Colon (tissue), 2 donors: ENCODE data around the gene ANKRD13C.

Source experiments
- FAIRE-seq: peaks from 2 replicates; lab custom pipeline; 2012; peaks lifted over from hg19 to GRCh38; lab: Jason Lieb, UNC
- donor health status: control.
- donor health status: control.

ANKRD13C gene

DNA sequence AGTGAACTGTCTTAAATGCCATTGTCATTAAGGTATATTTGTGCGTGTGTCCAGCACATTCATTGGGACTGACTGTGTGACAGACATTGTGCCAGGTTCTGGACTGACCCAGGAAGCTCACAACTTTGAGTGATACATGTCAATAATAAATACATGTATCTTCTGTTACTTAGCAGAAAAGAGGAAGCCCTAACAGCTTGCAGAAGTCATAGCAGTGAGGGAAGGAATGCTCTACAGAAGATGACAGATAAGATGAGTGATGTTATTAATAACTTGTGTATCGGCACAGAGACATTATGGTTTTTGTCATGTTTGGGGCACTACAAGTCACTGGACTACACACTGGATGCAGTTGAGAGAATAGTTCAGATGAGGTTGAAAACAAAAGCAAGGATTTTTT lies 134.5 kb downstream of the ANKRD13C start:
- no peak for FAIRE-seq

DNA sequence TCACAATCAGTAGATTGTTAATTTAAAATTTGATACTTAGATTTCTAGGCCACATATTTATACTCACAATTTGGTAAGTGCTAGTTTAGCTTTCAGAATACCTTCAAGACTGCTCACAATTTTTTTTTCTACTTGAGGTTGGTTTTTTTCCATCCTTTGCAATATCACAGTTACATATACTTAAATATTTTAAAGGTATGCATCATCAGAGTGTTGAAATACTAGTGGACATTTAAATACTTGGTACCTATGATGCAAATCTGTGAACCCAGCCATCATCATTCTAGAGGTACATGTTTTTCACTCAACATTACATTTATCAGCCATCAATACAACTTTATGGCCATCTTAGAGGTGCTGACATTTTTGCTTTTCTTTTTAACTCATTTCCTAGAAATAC lies 143.0 kb downstream of the ANKRD13C start:
- FAIRE-seq: no peak

DNA sequence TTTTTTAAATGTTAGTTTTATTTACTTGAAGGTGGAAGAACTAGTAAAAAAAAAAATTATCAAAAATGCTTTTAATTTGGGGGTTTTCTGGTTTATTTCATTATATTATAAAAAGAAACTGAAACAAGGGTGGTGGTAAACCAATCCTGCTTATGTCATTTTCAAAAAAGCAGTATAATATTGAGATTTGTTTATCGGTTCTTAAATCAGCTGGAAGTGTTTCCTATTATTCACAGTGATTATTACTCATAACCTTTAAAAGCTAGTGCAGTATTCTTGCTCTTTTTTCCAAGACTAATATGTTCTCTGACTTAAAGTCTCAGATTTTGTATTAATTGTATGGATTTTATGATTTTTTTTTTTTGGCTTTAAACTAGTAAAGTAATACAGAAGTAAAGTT lies 143.7 kb downstream of the ANKRD13C start:
- FAIRE-seq: no peak
